ENCODE measurements around the gene RETSAT.
"Not testable (repeated sequence)": the region's sequence is repeated elsewhere in the genome, so short reads cannot be mapped to it uniquely, and the experiment has no call there.

DNA sequence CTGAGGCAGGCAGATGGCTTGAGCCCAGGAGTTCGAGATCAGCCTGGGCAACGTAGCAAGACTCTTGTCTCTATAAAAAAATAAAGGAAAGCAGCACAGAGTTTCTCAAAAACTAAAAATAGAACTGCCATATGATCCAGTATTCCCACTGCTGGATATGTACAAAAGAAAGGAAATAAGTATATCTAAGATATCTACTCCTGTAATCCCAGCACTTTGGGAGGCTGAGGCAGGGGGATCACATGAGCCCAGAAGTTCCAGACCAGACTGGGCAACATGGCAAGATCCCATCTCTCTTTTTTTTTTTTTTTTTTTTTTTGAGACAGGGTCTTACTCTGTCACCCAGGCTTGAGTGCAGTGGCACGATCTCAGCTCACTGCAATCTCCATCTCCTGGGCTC, 24.6 kb downstream of the RETSAT start:
- not testable (repeated sequence) for TF ChIP-seq CTCF (IDR thresholded peaks at IDR 0.05); KDM1A (IDR thresholded peaks at IDR 0.05; ENCODE audit: low read depth); FOSL2 (IDR thresholded peaks at IDR 0.05); FOSL2 (CRISPR knock-in tag; IDR thresholded peaks at IDR 0.05); ELK1 (IDR thresholded peaks at IDR 0.05; ENCODE audit: low read depth, low read length); EP300 (IDR thresholded peaks at IDR 0.05); KDM5A (IDR thresholded peaks at IDR 0.05); SMC3 (IDR thresholded peaks at IDR 0.05); POLR2A (IDR thresholded peaks at IDR 0.05; ENCODE audit: low read length); JUN (IDR thresholded peaks at IDR 0.05); MAX (IDR thresholded peaks at IDR 0.05); RFX5 (IDR thresholded peaks at IDR 0.05); RCOR1 (IDR thresholded peaks at IDR 0.05; ENCODE audit: low read depth, low read length)
- TF ChIP-seq, protein P1, sequence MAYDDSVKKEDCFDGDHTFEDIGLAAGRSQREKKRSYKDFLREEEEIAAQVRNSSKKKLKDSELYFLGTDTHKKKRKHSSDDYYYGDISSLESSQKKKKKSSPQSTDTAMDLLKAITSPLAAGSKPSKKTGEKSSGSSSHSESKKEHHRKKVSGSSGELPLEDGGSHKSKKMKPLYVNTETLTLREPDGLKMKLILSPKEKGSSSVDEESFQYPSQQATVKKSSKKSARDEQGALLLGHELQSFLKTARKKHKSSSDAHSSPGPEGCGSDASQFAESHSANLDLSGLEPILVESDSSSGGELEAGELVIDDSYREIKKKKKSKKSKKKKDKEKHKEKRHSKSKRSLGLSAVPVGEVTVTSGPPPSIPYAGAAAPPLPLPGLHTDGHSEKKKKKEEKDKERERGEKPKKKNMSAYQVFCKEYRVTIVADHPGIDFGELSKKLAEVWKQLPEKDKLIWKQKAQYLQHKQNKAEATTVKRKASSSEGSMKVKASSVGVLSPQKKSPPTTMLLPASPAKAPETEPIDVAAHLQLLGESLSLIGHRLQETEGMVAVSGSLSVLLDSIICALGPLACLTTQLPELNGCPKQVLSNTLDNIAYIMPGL (CRISPR knock-in tag; IDR thresholded peaks at IDR 0.05; ENCODE audit: borderline replicate concordance): not testable (repeated sequence)
- TF ChIP-seq, protein P2, sequence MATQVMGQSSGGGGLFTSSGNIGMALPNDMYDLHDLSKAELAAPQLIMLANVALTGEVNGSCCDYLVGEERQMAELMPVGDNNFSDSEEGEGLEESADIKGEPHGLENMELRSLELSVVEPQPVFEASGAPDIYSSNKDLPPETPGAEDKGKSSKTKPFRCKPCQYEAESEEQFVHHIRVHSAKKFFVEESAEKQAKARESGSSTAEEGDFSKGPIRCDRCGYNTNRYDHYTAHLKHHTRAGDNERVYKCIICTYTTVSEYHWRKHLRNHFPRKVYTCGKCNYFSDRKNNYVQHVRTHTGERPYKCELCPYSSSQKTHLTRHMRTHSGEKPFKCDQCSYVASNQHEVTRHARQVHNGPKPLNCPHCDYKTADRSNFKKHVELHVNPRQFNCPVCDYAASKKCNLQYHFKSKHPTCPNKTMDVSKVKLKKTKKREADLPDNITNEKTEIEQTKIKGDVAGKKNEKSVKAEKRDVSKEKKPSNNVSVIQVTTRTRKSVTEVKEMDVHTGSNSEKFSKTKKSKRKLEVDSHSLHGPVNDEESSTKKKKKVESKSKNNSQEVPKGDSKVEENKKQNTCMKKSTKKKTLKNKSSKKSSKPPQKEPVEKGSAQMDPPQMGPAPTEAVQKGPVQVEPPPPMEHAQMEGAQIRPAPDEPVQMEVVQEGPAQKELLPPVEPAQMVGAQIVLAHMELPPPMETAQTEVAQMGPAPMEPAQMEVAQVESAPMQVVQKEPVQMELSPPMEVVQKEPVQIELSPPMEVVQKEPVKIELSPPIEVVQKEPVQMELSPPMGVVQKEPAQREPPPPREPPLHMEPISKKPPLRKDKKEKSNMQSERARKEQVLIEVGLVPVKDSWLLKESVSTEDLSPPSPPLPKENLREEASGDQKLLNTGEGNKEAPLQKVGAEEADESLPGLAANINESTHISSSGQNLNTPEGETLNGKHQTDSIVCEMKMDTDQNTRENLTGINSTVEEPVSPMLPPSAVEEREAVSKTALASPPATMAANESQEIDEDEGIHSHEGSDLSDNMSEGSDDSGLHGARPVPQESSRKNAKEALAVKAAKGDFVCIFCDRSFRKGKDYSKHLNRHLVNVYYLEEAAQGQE (IDR thresholded peaks at IDR 0.05): not testable (repeated sequence)

Data from A549 (cell line).